ENCODE data around the gene KIRREL3.

DNA sequence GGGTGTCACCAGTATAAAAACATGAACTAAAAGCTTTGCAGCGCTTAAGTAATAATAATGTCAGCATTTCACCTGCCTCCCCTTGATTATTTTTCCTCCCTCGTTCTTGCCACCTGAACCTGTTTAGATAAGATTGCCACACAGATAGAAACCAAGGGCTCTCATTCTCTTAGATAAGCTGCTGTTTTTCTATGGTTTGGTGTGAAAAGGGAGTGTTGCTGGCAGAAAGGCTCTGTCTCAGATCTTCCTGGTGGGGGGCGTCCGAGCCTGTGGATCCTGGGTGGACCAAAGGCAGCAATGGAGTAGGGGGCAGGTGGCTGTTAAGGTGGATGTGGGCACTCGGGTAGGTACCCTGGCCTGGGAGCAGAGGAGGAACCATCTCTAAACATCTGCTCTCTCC is 497.6 kb downstream of the KIRREL3 start:
- TF ChIP-seq SUZ12 (IDR thresholded peaks at IDR 0.05; ENCODE audit: extremely low read depth, insufficient read depth, insufficient read length) (no peak), YY1 (IDR thresholded peaks at IDR 0.05; ENCODE audit: insufficient read depth, insufficient read length) (no peak), ZNF274 (IDR thresholded peaks at IDR 0.05; ENCODE audit: low read depth, low read length) (no peak)

All from NT2/D1 (cell line).